Neural cell (in vitro differentiated cells): ENCODE results near the gene GLT6D1.

ENCODE experiments used
- CTCF ChIP-seq: fragments of 450-650 bp; IDR thresholded peaks from 2 replicates; pipeline ENCODE4 v1.5.1; 2014; ENCODE audit warnings: antibody characterized with exemption, mild to moderate bottlenecking, moderate library complexity; ENCODE audit not compliant: poor library complexity, severe bottlenecking
- EP300 ChIP-seq: fragments of 450-650 bp; conservative IDR thresholded peaks from 2 replicates; pipeline ENCODE4 v1.6.1; 2014; ENCODE audit warnings: antibody characterized with exemption, mild to moderate bottlenecking, moderate library complexity; ENCODE audit not compliant: poor library complexity, severe bottlenecking

- TF ChIP-seq CTCF (no peak), EP300 (no peak)
Observed at GRCh38 chr9:135689011-135689410, 49.7 kb upstream of the GLT6D1 start.
